ENCODE results near the gene GRK2. TPM values are rescaled to one million over a fixed set of nuclear protein-coding genes. Genes with fewer than 3 reads are reported as not detected.

The GRK2 gene
- total RNA-seq, 1 donor, result 33.2 TPM

GRCh38 chr11:67311051-67311555, 44.8 kb downstream of the GRK2 start:
- DNase-seq (ENCODE audit: low read depth), result no peak
- H3K4me3 ChIP-seq (ENCODE audit: low read depth, low read length), result no peak overlapping the region
- no peak for TF ChIP-seq CTCF (IDR thresholded peaks at IDR 0.05; ENCODE audit: insufficient read depth, low read depth, low read length)

GRCh38 chr11:67311556-67312082, 45.3 kb downstream of the GRK2 start:
- DNase-seq (ENCODE audit: low read depth), result no peak
- no peak for TF ChIP-seq CTCF (IDR thresholded peaks at IDR 0.05; ENCODE audit: insufficient read depth, low read depth, low read length)

GRCh38 chr11:67312187-67313021, 46.1 kb downstream of the GRK2 start:
- TF ChIP-seq CTCF (IDR thresholded peaks at IDR 0.05; ENCODE audit: insufficient read depth, low read depth, low read length), result no peak
- no peak overlapping the region for H3K4me3 ChIP-seq (ENCODE audit: low read depth, low read length)

More at GRCh38 chr11:67311556-67312082, 45.3 kb downstream of the GRK2 start:
- no peak overlapping the region for H3K4me3 ChIP-seq (ENCODE audit: low read depth, low read length)

GRCh38 chr11:67313125-67313890, 47.0 kb downstream of the GRK2 start:
- DNase-seq (ENCODE audit: low read depth), result no peak
- TF ChIP-seq CTCF (IDR thresholded peaks at IDR 0.05; ENCODE audit: insufficient read depth, low read depth, low read length), result no peak
- no peak overlapping the region for H3K4me3 ChIP-seq (ENCODE audit: low read depth, low read length)

More at GRCh38 chr11:67312187-67313021, 46.1 kb downstream of the GRK2 start:
- DNase-seq (ENCODE audit: low read depth), result no peak

- DNase-seq (ENCODE audit: low read depth), result no peak
- no peak for TF ChIP-seq CTCF (IDR thresholded peaks at IDR 0.05; ENCODE audit: insufficient read depth, low read depth, low read length)
- no peak overlapping the region for H3K4me3 ChIP-seq (ENCODE audit: low read depth, low read length)
These were observed 47.9 kb downstream of the GRK2 start for GRCh38 chr11:67314218-67314617.

GRCh38 chr11:67315325-67315909, 49.1 kb downstream of the GRK2 start:
- DNase-seq (ENCODE audit: low read depth), result no peak
- TF ChIP-seq CTCF (IDR thresholded peaks at IDR 0.05; ENCODE audit: insufficient read depth, low read depth, low read length), result no peak
- no peak overlapping the region for H3K4me3 ChIP-seq (ENCODE audit: low read depth, low read length)

Data from fibroblast of villous mesenchyme (primary cell).